H1 (cell line): ENCODE data around the gene RNF183. TPM values are rescaled to one million over a fixed set of nuclear protein-coding genes. Genes with fewer than 3 reads are reported as not detected.

ENCODE experiments used
- CTCF ChIA-PET: fragments of 300-600 bp; sonication (Branson Sonifier 250); formaldehyde crosslinking; loops from one replicate; lab custom pipeline; 2021; ENCODE audit not compliant: partially characterized antibody; lab: Charles Lee
- POLR2A ChIA-PET: fragments of 300-600 bp; sonication (Branson Sonifier 250); formaldehyde crosslinking; loops from one replicate; lab custom pipeline; 2021; ENCODE audit warnings: inconsistent platforms; ENCODE audit not compliant: partially characterized antibody; lab: Charles Lee
- DNase-seq, 2 experiments: peaks; one replicate each; pipeline versions ENCODE4 v3.0.0 to v3.0.0-alpha.2; 2010 to 2022; ENCODE audit warnings: low spot score in 2 of 2, low read depth in 1 of 2, mixed read lengths in 1 of 2
- FAIRE-seq: peaks from 2 replicates; lab custom pipeline; 2011; peaks lifted over from hg19 to GRCh38; lab: Jason Lieb, UNC
- H2AFZ ChIP-seq: 2 replicates; pipeline ENCODE4 v1.8.1; 2012; ENCODE audit warnings: low read length, inconsistent platforms
- H2AK5ac ChIP-seq: 2 replicates; pipeline ENCODE4 v1.6.1; 2013; ENCODE audit warnings: low read depth, low read length
- H2BK120ac ChIP-seq: replicated peaks from 2 replicates; pipeline ENCODE3; 2013; ENCODE audit warnings: low read depth, low read length, inconsistent platforms
- H2BK12ac ChIP-seq: 2 replicates; pipeline ENCODE4 v1.6.1; 2013; ENCODE audit warnings: low read depth, low read length
- H2BK15ac ChIP-seq: 2 replicates; pipeline ENCODE4 v1.6.1; 2013; ENCODE audit warnings: low read length
- H2BK20ac ChIP-seq: 2 replicates; pipeline ENCODE4 v1.6.1; 2013; ENCODE audit warnings: low read length
- H2BK5ac ChIP-seq: 2 replicates; pipeline ENCODE4 v1.6.1; 2013; ENCODE audit warnings: low read depth, low read length
- H3K14ac ChIP-seq: 2 replicates; pipeline ENCODE4 v1.6.1; 2013; ENCODE audit warnings: inconsistent platforms; ENCODE audit not compliant: insufficient read length
- H3K18ac ChIP-seq: 2 replicates; pipeline ENCODE4 v1.6.1; 2013; ENCODE audit warnings: low read length; ENCODE audit errors: extremely low read depth
- H3K23ac ChIP-seq: 2 replicates; pipeline ENCODE4 v1.6.1; 2013; ENCODE audit warnings: inconsistent platforms; ENCODE audit not compliant: insufficient read length
- H3K23me2 ChIP-seq: 2 replicates; pipeline ENCODE4 v1.6.1; 2013; ENCODE audit warnings: low read depth, low read length
- H3K27ac ChIP-seq: 2 replicates; pipeline ENCODE4 v1.6.1; 2011; ENCODE audit warnings: low read depth, low read length, inconsistent platforms
- H3K27me3 ChIP-seq, 4 experiments: replicated peaks in 1 of 4; 1 replicate in 1 of 4; 2 replicates in 3 of 4; pipeline versions ENCODE4 v1.6.1 to v1.8.1; 2011 to 2013; ENCODE audit warnings: low read length in 3 of 4, mild to moderate bottlenecking in 3 of 4, inconsistent platforms in 2 of 4, mixed read lengths in 2 of 4, moderate library complexity in 1 of 4; ENCODE audit not compliant: control insufficient read depth in 3 of 4, insufficient read depth in 3 of 4; ENCODE audit errors: extremely low read depth in 1 of 4
- H3K36me3 ChIP-seq, 4 experiments: 2 replicates each; pipeline versions ENCODE4 v1.6.1 to v1.8.1; 2011 to 2013; ENCODE audit warnings: mild to moderate bottlenecking in 4 of 4, low read length in 3 of 4, moderate library complexity in 2 of 4, control low read depth in 1 of 4, inconsistent platforms in 1 of 4; ENCODE audit not compliant: insufficient read depth in 4 of 4, control insufficient read depth in 2 of 4
- H3K4ac ChIP-seq: replicated peaks from 2 replicates; pipeline ENCODE3; 2013; ENCODE audit warnings: low read length, low read depth, mixed read lengths, inconsistent platforms; ENCODE audit not compliant: insufficient read length
- H3K4me1 ChIP-seq, 4 experiments: replicated peaks in 1 of 4; 1 replicate in 1 of 4; 2 replicates in 3 of 4; pipeline versions ENCODE4 v1.6.1 to v1.8.1; 2011 to 2013; ENCODE audit warnings: low read length in 3 of 4, inconsistent platforms in 2 of 4, mixed read lengths in 1 of 4; ENCODE audit not compliant: insufficient read depth in 4 of 4, control insufficient read depth in 3 of 4
- H3K4me2 ChIP-seq, 2 experiments: 2 replicates each; pipeline versions ENCODE4 v1.6.1 to v1.8.1; 2011 to 2013; ENCODE audit warnings: low read depth in 2 of 2, low read length in 2 of 2, control low read depth in 1 of 2, inconsistent platforms in 1 of 2, mild to moderate bottlenecking in 1 of 2; ENCODE audit not compliant: insufficient read depth in 1 of 2
- H3K4me3 ChIP-seq, 4 experiments: fragments of 200-600, 300-600 bp in 1 of 4; sonication (generic), shearing (Covaris generic), sonication (Bioruptor Twin) in 1 of 4; 2 replicates each; pipeline versions ENCODE4 v1.5.1 to v1.8.1; 2011 to 2016; ENCODE audit warnings: low read length in 4 of 4, low read depth in 3 of 4, control low read depth in 2 of 4, inconsistent platforms in 2 of 4, mild to moderate bottlenecking in 2 of 4, mixed read lengths in 1 of 4, moderate library complexity in 1 of 4; ENCODE audit not compliant: insufficient read depth in 2 of 4; ENCODE audit errors: extremely low read depth in 1 of 4
- H3K56ac ChIP-seq: replicated peaks from 2 replicates; pipeline ENCODE3; 2013; ENCODE audit warnings: low read depth, mild to moderate bottlenecking, mixed read lengths, low read length, inconsistent platforms; ENCODE audit not compliant: insufficient read length
- H3K79me1 ChIP-seq: 2 replicates; pipeline ENCODE4 v1.6.1; 2013; ENCODE audit warnings: low read depth, low read length, control low read depth
- H3K79me2 ChIP-seq, 2 experiments: 2 replicates each; pipeline versions ENCODE4 v1.6.1 to v1.8.1; 2012 to 2013; ENCODE audit warnings: low read length in 2 of 2, mild to moderate bottlenecking in 2 of 2, inconsistent platforms in 1 of 2; ENCODE audit not compliant: insufficient read depth in 2 of 2, control insufficient read depth in 1 of 2
- H3K9ac ChIP-seq, 4 experiments: replicated peaks in 1 of 4; 1 replicate in 1 of 4; 2 replicates in 3 of 4; pipeline versions ENCODE4 v1.6.1 to v1.8.1; 2011 to 2013; ENCODE audit warnings: low read depth in 3 of 4, low read length in 3 of 4, control low read depth in 2 of 4, mild to moderate bottlenecking in 2 of 4, moderate library complexity in 2 of 4, inconsistent platforms in 1 of 4; ENCODE audit errors: extremely low read depth in 1 of 4
- H3K9me3 ChIP-seq, 2 experiments: 2 replicates each; pipeline versions ENCODE4 v1.6.1 to v1.8.1; 2012 to 2013; ENCODE audit warnings: mild to moderate bottlenecking in 2 of 2, moderate library complexity in 2 of 2, control low read depth in 1 of 2, inconsistent platforms in 1 of 2, low read depth in 1 of 2, low read length in 1 of 2, mixed read lengths in 1 of 2; ENCODE audit not compliant: insufficient read depth in 2 of 2
- H4K20me1 ChIP-seq, 2 experiments: replicated peaks in 1 of 2; 2 replicates each; pipeline versions ENCODE3 to v1.8.1; 2011 to 2013; ENCODE audit warnings: inconsistent platforms in 2 of 2, low read length in 2 of 2, mild to moderate bottlenecking in 1 of 2; ENCODE audit not compliant: insufficient read depth in 2 of 2, control insufficient read depth in 1 of 2
- H4K5ac ChIP-seq: 2 replicates; pipeline ENCODE4 v1.6.1; 2013; ENCODE audit warnings: low read length, low read depth, mixed read lengths, inconsistent platforms; ENCODE audit not compliant: insufficient read length
- H4K8ac ChIP-seq: 2 replicates; pipeline ENCODE4 v1.8.0; 2013; ENCODE audit warnings: mild to moderate bottlenecking, moderate library complexity, low read length, inconsistent platforms; ENCODE audit not compliant: insufficient read depth; ENCODE audit errors: extremely low read depth
- H4K91ac ChIP-seq: replicated peaks from 2 replicates; pipeline ENCODE3; 2013; ENCODE audit warnings: low read length, mixed read lengths, inconsistent platforms; ENCODE audit not compliant: insufficient read length
- BRCA1 ChIP-seq: IDR thresholded peaks from 2 replicates; pipeline ENCODE4 v1.6.1; 2012; ENCODE audit warnings: low read depth, low read length, improper control_type of control experiment
- EP300 ChIP-seq, 2 experiments: IDR thresholded peaks; 1 replicate in 1 of 2; 2 replicates in 1 of 2; pipeline ENCODE4 v1.6.1; 2011 to 2012; ENCODE audit warnings: low read depth in 2 of 2, low read length in 2 of 2, mild to moderate bottlenecking in 2 of 2, borderline replicate concordance in 1 of 2, inconsistent platforms in 1 of 2, moderate library complexity in 1 of 2
- FOSL1 ChIP-seq: IDR thresholded peaks from 2 replicates; pipeline ENCODE4 v1.6.1; 2011; ENCODE audit warnings: mild to moderate bottlenecking, low read depth, low read length, moderate library complexity; ENCODE audit not compliant: insufficient read depth
- HDAC6 ChIP-seq: IDR thresholded peaks from one replicate; pipeline ENCODE4 v1.7.1; 2012; ENCODE audit warnings: low read depth, mild to moderate bottlenecking, inconsistent platforms, low read length, moderate library complexity
- POLR2A ChIP-seq, 2 experiments: IDR thresholded peaks; 1 replicate in 1 of 2; 2 replicates in 1 of 2; pipeline ENCODE4 v1.6.1; 2011; ENCODE audit warnings: low read depth in 2 of 2, low read length in 2 of 2, mild to moderate bottlenecking in 2 of 2; ENCODE audit errors: control extremely low read depth in 1 of 2
- SP4 ChIP-seq: IDR thresholded peaks from 2 replicates; pipeline ENCODE4 v1.6.1; 2012; ENCODE audit warnings: low read length, inconsistent platforms
- WGBS, 2 experiments: shearing (Covaris generic) in 1 of 2; methylation state at CpG; one replicate each; pipeline versions ENCODE4 v1.1.6 to v1.1.7; 2013 to 2015; ENCODE audit warnings: low lambda C conversion rate in 2 of 2, mixed read lengths in 2 of 2, inconsistent platforms in 1 of 2, low coverage in 1 of 2, missing lambda C conversion rate in 1 of 2; ENCODE audit not compliant: insufficient replicate concordance in 2 of 2, insufficient coverage in 1 of 2, insufficient read length in 1 of 2; ENCODE audit errors: extremely low coverage in 1 of 2, missing lambda C conversion rate in 1 of 2; 5-methylcytosine and 5-hydroxymethylcytosine counted together
- polyA plus RNA-seq, 7 experiments: library from polyadenylated mRNA; depleted of rRNA in 3 of 7; stranded (reverse) in 5 of 7; unstranded in 2 of 7; fragments of >200 nt in 5 of 7; fragments of 200-250 nt in 2 of 7; gene quantifications; 1 replicate in 5 of 7; 2 replicates in 1 of 7; 4 replicates in 1 of 7; pipeline versions ENCODE4 v1.2.1 to v1.2.3, GENCODE V29; 2011 to 2013; ENCODE audit warnings: missing spikeins in 2 of 7, mixed read lengths in 2 of 7
- total RNA-seq: library from RNA; stranded (reverse); fragmentation: NEBNext Ultra II Directional; extraction: Animal tissue kit (Norgen Biotek cat#: 25700); gene quantifications from 2 replicates; pipeline ENCODE4 v1.2.1, GENCODE V29; 2021
- TF ChIP-seq, protein P1 (sequence below): IDR thresholded peaks from 2 replicates; pipeline ENCODE4 v1.6.1; 2011; ENCODE audit warnings: low read depth, mild to moderate bottlenecking, low read length; ENCODE audit not compliant: insufficient read depth

The RNF183 gene
- total and polyA plus RNA-seq, 2 of the 8 experiments (the other 6 are each of a cell fraction or from before 2014, with no cell fraction given): 0.15 TPM; not detected in 1

DNA sequence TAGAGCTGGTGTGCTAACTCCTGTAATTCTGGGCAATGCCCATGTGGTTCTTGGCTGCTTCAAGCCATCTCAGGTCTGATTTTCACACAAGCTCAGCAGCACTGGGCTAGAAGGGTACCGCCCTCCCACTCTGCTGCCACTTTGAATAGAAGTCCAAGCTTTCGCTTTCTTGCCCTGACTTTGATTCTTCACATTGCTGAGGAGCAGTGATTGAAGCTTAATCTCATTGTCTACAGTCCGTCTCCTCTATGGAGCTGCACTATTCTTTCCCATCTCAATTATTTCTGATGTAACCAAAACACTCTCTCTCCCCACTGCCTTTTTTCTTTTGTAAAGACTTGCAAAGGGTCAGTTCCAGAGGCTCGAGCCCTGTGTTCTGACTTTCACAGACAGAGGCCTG, 12.9 kb upstream of the RNF183 start:
- no peak overlapping the region for H2BK15ac ChIP-seq
- peaks cover 0 to 2% (median 0%) of the 10 kb centered on the region in 4 experiments; a peak in 2 of 7 replicates for H3K27me3 ChIP-seq
- no peak overlapping the region for H3K9ac ChIP-seq
- no peaks in the 10 kb centered on the region for H4K20me1 ChIP-seq
- FAIRE-seq (no peak), DNase-seq (no peak)
- H3K23ac ChIP-seq: no peak overlapping the region
- no peak overlapping the region for H2AK5ac ChIP-seq
- H4K5ac ChIP-seq: no peak overlapping the region
- 86% methylated on average over 4 of the region's 4 CpGs; no CpG with 5 or more reads in 1 of the 2 experiments for WGBS, 2 experiments
- H3K4ac ChIP-seq: no peak overlapping the region
- H3K79me1 ChIP-seq: no peaks in the 10 kb centered on the region
- no peaks in the 10 kb centered on the region; the same call in 1 of the 2 replicates for H3K23me2 ChIP-seq
- H2BK120ac ChIP-seq: no peak overlapping the region
- no peak overlapping the region for H2BK12ac ChIP-seq
- H2BK5ac ChIP-seq: no peak overlapping the region
- H3K27ac ChIP-seq: no peak overlapping the region
- no peak overlapping the region for H4K8ac ChIP-seq
- no peaks in the 10 kb centered on the region for H3K36me3 ChIP-seq
- H3K79me2 ChIP-seq: no peaks in the 10 kb centered on the region
- TF ChIP-seq POLR2A (IDR thresholded peaks at IDR 0.05; ENCODE audit: control extremely low read depth in 1 of 2, low read depth in 2 of 2, low read length in 2 of 2) (no peak), FOSL1 (no peak), SP4 (no peak), HDAC6 (no peak), EP300 (IDR thresholded peaks at IDR 0.05; ENCODE audit: borderline replicate concordance in 1 of 2, low read depth in 2 of 2, low read length in 2 of 2) (no peak), BRCA1 (no peak)
- TF ChIP-seq, protein P1, sequence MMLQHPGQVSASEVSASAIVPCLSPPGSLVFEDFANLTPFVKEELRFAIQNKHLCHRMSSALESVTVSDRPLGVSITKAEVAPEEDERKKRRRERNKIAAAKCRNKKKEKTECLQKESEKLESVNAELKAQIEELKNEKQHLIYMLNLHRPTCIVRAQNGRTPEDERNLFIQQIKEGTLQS: no peak
- ChIA-PET POLR2A (no interaction called here), CTCF (interaction anchor here (0.5 to 1.9 kb wide), 3 partner anchors 10 to 66 kb away, joined by 3 to 4 read pairs (median 3); no protein-coding TSS in a partner anchor)
- H3K4me2 ChIP-seq: no peak overlapping the region
- H2BK20ac ChIP-seq: no peak overlapping the region
- H3K4me3 ChIP-seq: no peak overlapping the region
- no peak overlapping the region for H3K56ac ChIP-seq
- no peak overlapping the region for H3K18ac ChIP-seq
- no peak overlapping the region for H4K91ac ChIP-seq
- no peak overlapping the region for H3K14ac ChIP-seq
- no peak overlapping the region for H2AFZ ChIP-seq
- H3K9me3 ChIP-seq: no peaks in the 10 kb centered on the region
- H3K4me1 ChIP-seq: no peaks in the 10 kb centered on the region
